ENCODE measurements around the gene HCN1.

The HCN1 gene

GRCh38 chr5:45274241-45274640 is 421.9 kb downstream of the HCN1 start:
- ChIA-PET CTCF (interaction anchor here (0.6 kb wide), 1 partner anchor 23 kb away, joined by 3 read pairs; no protein-coding TSS in a partner anchor), POLR2A (no interaction called here)
- Histone ChIP-seq H3K4me1 (ENCODE audit: control insufficient read depth, insufficient read depth, low read length) (no peaks in the 10 kb centered on the region), H3K36me3 (ENCODE audit: control insufficient read depth in 2 of 2, insufficient read depth in 1 of 2, low read length in 2 of 2) (no peaks in the 10 kb centered on the region), H3K9me3 (ENCODE audit: control insufficient read depth, insufficient read depth, low read depth, low read length) (no peaks in the 10 kb centered on the region), H3K4me3 (ENCODE audit: low read depth, low read length) (no peak overlapping the region), H3K27ac (ENCODE audit: extremely low read depth, low read depth, low read length) (no peak overlapping the region)
- TF ChIP-seq ZNF544 (tag by site-specific recombination; IDR thresholded peaks at IDR 0.05) = no peak
- no peak for TF ChIP-seq BCL6B (tag by site-specific recombination; IDR thresholded peaks at IDR 0.05)
- no peak for TF ChIP-seq MZF1 (tag by site-specific recombination; IDR thresholded peaks at IDR 0.05; ENCODE audit: borderline replicate concordance)
- TF ChIP-seq ZNF174 (tag by site-specific recombination; IDR thresholded peaks at IDR 0.05) = no peak
- no peak for TF ChIP-seq ZNF555 (tag by site-specific recombination; conservative IDR thresholded peaks at IDR 0.05)
- no peak for TF ChIP-seq OVOL3 (tag by site-specific recombination; IDR thresholded peaks at IDR 0.05)
- no peak for TF ChIP-seq PRDM6 (tag by site-specific recombination; IDR thresholded peaks at IDR 0.05)
- no peak for TF ChIP-seq PBX3 (CRISPR knock-in tag; IDR thresholded peaks at IDR 0.05)
- TF ChIP-seq ZNF248 (tag by site-specific recombination; IDR thresholded peaks at IDR 0.05) = no peak
- no peak for TF ChIP-seq ZNF660 (tag by site-specific recombination; IDR thresholded peaks at IDR 0.05)
- no peak for TF ChIP-seq KLF10 (tag by site-specific recombination; IDR thresholded peaks at IDR 0.05)
- TF ChIP-seq ZNF148 (tag by site-specific recombination; IDR thresholded peaks at IDR 0.05; ENCODE audit: borderline replicate concordance) = no peak
- TF ChIP-seq ZNF274 (IDR thresholded peaks at IDR 0.05; ENCODE audit: low read length) = no peak
- no peak for TF ChIP-seq ZNF274 (tag by site-specific recombination; IDR thresholded peaks at IDR 0.05; ENCODE audit: borderline replicate concordance)

GRCh38 chr5:45271626-45272025 is 424.6 kb downstream of the HCN1 start:
- no peak overlapping the region for H3K4me3 ChIP-seq (ENCODE audit: low read depth, low read length)
- no peak overlapping the region for H3K27ac ChIP-seq (ENCODE audit: extremely low read depth, low read depth, low read length)
- CTCF ChIA-PET = interaction anchor here (0.6 kb wide), 1 partner anchor 47 kb away, joined by 3 read pairs; no protein-coding TSS in a partner anchor
- no peaks in the 10 kb centered on the region for H3K9me3 ChIP-seq (ENCODE audit: control insufficient read depth, insufficient read depth, low read depth, low read length)
- no peaks in the 10 kb centered on the region for H3K4me1 ChIP-seq (ENCODE audit: control insufficient read depth, insufficient read depth, low read length)
- POLR2A ChIA-PET = no interaction called here
- H3K36me3 ChIP-seq (ENCODE audit: control insufficient read depth in 2 of 2, insufficient read depth in 1 of 2, low read length in 2 of 2) = no peaks in the 10 kb centered on the region
- TF ChIP-seq ZNF391 (tag by site-specific recombination; IDR thresholded peaks at IDR 0.05; ENCODE audit: borderline replicate concordance, low read depth) (no peak), ZNF335 (tag by site-specific recombination; conservative IDR thresholded peaks at IDR 0.05) (no peak), ZNF148 (tag by site-specific recombination; IDR thresholded peaks at IDR 0.05; ENCODE audit: borderline replicate concordance) (no peak), ZNF26 (tag by site-specific recombination; IDR thresholded peaks at IDR 0.05) (no peak), ZNF792 (tag by site-specific recombination; IDR thresholded peaks at IDR 0.05) (no peak), ZNF514 (tag by site-specific recombination; IDR thresholded peaks at IDR 0.05) (no peak), ZNF157 (tag by site-specific recombination; IDR thresholded peaks at IDR 0.05) (no peak), ZNF704 (tag by site-specific recombination; IDR thresholded peaks at IDR 0.05) (no peak)
- TF ChIP-seq, protein P1, sequence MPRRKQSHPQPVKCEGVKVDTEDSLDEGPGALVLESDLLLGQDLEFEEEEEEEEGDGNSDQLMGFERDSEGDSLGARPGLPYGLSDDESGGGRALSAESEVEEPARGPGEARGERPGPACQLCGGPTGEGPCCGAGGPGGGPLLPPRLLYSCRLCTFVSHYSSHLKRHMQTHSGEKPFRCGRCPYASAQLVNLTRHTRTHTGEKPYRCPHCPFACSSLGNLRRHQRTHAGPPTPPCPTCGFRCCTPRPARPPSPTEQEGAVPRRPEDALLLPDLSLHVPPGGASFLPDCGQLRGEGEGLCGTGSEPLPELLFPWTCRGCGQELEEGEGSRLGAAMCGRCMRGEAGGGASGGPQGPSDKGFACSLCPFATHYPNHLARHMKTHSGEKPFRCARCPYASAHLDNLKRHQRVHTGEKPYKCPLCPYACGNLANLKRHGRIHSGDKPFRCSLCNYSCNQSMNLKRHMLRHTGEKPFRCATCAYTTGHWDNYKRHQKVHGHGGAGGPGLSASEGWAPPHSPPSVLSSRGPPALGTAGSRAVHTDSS (tag by site-specific recombination; IDR thresholded peaks at IDR 0.05) = no peak
